AG04449 (cell line): ENCODE results near the gene NDFIP2.

Experiments
- CTCF ChIA-PET: fragments of 350-600 bp; formaldehyde crosslinking; extraction: SDS; loops from one replicate; lab custom pipeline; 2021; ENCODE audit warnings: antibody characterized with exemption; lab: Yijun Ruan, JAX
- POLR2A ChIA-PET: fragments of 400-600, 350-600 bp; formaldehyde crosslinking; extraction: SDS; loops from one replicate; lab custom pipeline; 2020; ENCODE audit warnings: antibody characterized with exemption, inconsistent platforms; lab: Yijun Ruan, JAX
- DNase-seq: peaks from one replicate; pipeline ENCODE4 v3.0.0-alpha.2; 2010; ENCODE audit warnings: low read depth, low spot score
- H3K4me3 ChIP-seq: 2 replicates; pipeline ENCODE4 v1.5.1; 2011; ENCODE audit warnings: low read depth, mild to moderate bottlenecking, control low read depth, low read length
- TF ChIP-seq, protein P1 (sequence below): IDR thresholded peaks from one replicate; pipeline ENCODE4 v1.5.1; 2011; ENCODE audit warnings: mild to moderate bottlenecking, moderate library complexity, low read length, control low read depth, inconsistent platforms; ENCODE audit not compliant: insufficient read depth; ENCODE audit errors: missing control alignments

The NDFIP2 gene

DNA sequence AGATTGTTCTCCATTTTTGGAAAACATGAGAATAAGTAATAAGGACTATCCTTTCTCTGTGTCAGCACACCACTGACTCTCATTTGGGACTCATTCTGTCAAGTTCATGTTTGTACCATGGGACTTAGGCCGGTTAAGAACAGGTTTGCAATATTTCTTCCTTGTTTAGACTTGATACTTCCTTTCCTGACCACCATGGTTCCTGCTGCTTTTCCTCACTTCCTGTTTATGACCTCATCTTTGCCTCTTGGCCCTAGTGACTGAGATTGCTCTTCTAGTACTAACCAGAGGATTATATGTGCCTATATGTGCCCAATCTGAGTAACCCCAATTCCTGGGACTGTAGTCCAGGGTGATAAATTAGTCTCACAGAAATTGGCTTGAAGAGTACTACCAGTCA is 32.5 kb upstream of the NDFIP2 start:
- CTCF ChIA-PET = no interaction called here
- H3K4me3 ChIP-seq = no peak overlapping the region
- TF ChIP-seq, protein P1, sequence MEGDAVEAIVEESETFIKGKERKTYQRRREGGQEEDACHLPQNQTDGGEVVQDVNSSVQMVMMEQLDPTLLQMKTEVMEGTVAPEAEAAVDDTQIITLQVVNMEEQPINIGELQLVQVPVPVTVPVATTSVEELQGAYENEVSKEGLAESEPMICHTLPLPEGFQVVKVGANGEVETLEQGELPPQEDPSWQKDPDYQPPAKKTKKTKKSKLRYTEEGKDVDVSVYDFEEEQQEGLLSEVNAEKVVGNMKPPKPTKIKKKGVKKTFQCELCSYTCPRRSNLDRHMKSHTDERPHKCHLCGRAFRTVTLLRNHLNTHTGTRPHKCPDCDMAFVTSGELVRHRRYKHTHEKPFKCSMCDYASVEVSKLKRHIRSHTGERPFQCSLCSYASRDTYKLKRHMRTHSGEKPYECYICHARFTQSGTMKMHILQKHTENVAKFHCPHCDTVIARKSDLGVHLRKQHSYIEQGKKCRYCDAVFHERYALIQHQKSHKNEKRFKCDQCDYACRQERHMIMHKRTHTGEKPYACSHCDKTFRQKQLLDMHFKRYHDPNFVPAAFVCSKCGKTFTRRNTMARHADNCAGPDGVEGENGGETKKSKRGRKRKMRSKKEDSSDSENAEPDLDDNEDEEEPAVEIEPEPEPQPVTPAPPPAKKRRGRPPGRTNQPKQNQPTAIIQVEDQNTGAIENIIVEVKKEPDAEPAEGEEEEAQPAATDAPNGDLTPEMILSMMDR = no peak
- no peak for DNase-seq
- POLR2A ChIA-PET = no interaction called here

DNA sequence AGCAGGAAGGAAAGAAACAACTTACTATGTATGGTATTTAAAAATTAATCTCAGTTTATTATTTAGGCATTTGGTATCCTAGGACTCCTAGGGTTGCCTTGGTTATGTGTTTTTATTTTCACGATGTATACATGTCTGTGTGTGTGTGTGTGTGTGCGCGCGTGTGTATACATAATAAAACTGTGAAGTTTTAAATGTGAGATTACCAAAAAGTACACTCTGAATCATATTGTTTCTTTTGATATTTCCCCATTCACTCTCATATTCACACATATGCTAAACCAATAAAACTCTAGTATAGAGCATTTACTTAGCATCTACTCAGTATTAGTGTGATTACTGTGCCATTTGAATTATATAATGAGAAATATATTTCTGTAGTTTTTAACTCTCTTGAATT is 30.8 kb upstream of the NDFIP2 start:
- no peak for DNase-seq
- no peak overlapping the region for H3K4me3 ChIP-seq
- TF ChIP-seq, protein P1 = no peak
- ChIA-PET CTCF (no interaction called here), POLR2A (no interaction called here)

DNA sequence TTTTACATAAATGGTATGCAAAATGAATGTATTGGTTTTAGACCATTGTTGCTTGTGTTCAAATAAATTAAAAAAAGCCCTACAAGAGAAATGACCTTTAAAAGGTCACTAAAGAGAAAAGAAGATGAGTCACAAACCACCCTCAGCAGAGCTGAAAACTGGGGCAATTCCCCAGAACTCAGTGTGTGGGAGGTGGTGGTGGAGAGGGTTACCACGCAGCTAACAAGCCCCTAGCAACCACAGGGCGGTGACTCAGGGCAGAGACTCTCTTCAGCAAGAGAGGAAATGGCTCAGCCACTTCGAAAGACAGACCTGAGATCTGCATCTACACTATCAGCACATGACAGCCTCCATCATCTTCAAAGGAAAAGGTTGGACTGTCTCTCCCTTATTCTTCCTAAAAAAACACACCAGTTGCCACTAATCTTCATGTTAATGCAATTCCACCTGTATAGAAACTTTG is 29.4 kb upstream of the NDFIP2 start:
- TF ChIP-seq, protein P1 = no peak
- ChIA-PET CTCF (interaction anchor here (0.7 kb wide), 1 partner anchor 28 kb away, joined by 3 read pairs; no protein-coding TSS in a partner anchor), POLR2A (no interaction called here)
- H3K4me3 ChIP-seq = no peak overlapping the region
- peak; percentile 74 for DNase-seq

DNA sequence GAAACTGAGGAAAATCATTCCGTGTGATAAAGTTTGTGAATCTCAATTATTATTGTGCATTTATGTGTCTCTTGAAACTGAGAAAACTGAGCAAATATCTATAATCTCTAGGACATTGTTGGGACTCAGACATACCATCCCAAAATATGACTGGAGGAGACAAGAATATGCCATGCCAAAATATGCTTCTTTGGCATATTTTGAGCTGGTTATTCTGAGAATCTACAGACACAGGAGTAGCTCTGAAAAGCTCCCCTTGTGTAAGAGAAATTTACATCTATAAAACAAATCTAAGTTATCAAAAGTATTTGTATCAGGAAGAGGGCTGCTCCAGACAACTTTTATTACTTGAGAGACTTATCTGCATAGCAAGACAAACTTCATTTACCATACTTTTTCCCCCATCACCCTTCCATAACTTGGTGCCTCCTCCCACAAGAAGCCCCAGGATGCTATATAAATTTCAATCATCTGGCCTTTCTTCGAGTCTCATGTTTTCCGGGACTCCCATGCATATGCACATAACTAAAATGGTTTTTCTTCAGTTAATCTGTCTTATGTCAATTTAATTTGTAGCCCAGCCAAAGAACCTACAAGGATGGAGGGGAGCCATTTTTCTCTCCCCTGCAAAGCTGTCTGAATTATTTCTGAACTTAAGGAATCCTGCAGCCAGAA is 28.6 kb upstream of the NDFIP2 start:
- TF ChIP-seq, protein P1 = no peak
- no peak overlapping the region for H3K4me3 ChIP-seq
- POLR2A ChIA-PET = no interaction called here
- CTCF ChIA-PET = no interaction called here
- DNase-seq = no peak

DNA sequence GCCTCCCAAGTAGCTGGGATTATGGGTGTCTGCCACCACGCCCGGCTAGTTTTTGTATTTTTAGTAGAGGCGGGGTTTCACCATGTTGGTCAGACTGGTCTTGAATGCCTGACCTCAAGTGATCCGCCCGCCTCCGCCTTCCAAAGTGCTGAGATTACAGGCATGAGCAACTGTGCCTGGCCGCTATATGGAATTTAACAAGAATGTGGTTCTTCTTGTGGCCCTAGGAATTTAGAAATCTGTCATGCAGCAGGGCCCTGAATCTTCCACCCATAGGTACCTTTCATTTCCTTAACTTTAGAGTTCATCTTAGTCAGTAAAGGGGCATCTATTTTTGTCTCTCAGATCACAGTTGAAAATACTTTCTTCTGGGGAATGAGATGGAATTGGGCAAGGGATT is 25.6 kb upstream of the NDFIP2 start:
- DNase-seq = no peak
- H3K4me3 ChIP-seq = no peak overlapping the region
- TF ChIP-seq, protein P1 = no peak
- POLR2A ChIA-PET = no interaction called here
- CTCF ChIA-PET = interaction anchor here (0.8 to 2.2 kb wide), 4 partner anchors 17 to 85 kb away, joined by 3 to 6 read pairs (median 4); no protein-coding TSS in a partner anchor

DNA sequence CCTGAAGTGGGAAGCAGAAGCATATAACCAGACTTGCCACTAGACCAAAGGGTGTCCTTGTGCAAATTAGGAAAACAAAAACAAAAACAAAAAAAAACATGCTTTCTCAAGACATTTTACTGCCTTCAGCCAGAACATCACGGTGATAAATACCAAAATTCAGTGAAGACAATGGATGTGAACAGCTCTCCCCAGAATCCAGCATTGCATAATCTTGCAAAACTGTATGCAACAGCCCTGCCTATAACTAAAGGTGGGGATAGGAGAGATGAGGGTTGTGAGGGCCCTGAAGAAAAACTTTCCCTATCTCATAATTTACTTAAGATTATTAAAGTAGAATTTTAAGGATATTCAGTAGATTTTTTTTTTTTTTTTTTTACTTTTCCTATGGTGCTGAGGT is 24.9 kb upstream of the NDFIP2 start:
- H3K4me3 ChIP-seq = no peak overlapping the region
- DNase-seq = no peak
- ChIA-PET CTCF (interaction anchor here (1.3 to 2.2 kb wide), 3 partner anchors 16 to 88 kb away, joined by 3 to 6 read pairs (median 3); no protein-coding TSS in a partner anchor), POLR2A (interaction anchor here (0.6 kb wide), 1 partner anchor 27 kb away, joined by 7 read pairs; no protein-coding TSS in a partner anchor)
- TF ChIP-seq, protein P1 = no peak
